Endothelial cell of umbilical vein (primary cell): Measurements from ENCODE around the gene TUBB1. TPM values are rescaled to one million over a fixed set of nuclear protein-coding genes. Genes with fewer than 3 reads are reported as not detected.

Source experiments
- BruUV-seq: library from RNA; stranded (reverse); fragments of 400-500 nt; replicated peaks from 2 replicates; lab custom pipeline; 2021; lab: Mats Ljungman, UMichigan
- CTCF ChIA-PET: fragments of 300-600, 350-600 bp; sonication (Branson Sonifier 250); formaldehyde crosslinking; loops from one replicate; lab custom pipeline; 2021; ENCODE audit warnings: antibody characterized with exemption, inconsistent platforms; lab: Charles Lee
- POLR2A ChIA-PET: fragments of 300-600, 350-600 bp; sonication (Branson Sonifier 250); formaldehyde crosslinking; loops from one replicate; lab custom pipeline; 2021; ENCODE audit warnings: antibody characterized with exemption, inconsistent platforms; lab: Charles Lee
- DNase-seq: peaks from one replicate; pipeline ENCODE4 v3.0.0-alpha.2; 2011; ENCODE audit warnings: low read depth, low spot score
- FAIRE-seq: peaks from 2 replicates; lab custom pipeline; 2011; peaks lifted over from hg19 to GRCh38; lab: Jason Lieb, UNC
- H2AFZ ChIP-seq: 2 replicates; pipeline ENCODE4 v1.6.0; 2012; ENCODE audit warnings: low read depth, low read length, control low read depth, inconsistent platforms
- H3K27ac ChIP-seq: 2 replicates; pipeline ENCODE4 v1.5.1; 2011; ENCODE audit warnings: low read depth, mild to moderate bottlenecking, control low read depth, low read length, moderate library complexity; ENCODE audit not compliant: insufficient read depth
- H3K27me3 ChIP-seq, 2 experiments: 2 replicates each; pipeline versions ENCODE4 v1.6.0 to v1.6.1; 2011; ENCODE audit warnings: low read length in 2 of 2, mixed read lengths in 1 of 2; ENCODE audit not compliant: control insufficient read depth in 2 of 2, insufficient read depth in 2 of 2
- H3K36me3 ChIP-seq, 2 experiments: 2 replicates in 1 of 2; 3 replicates in 1 of 2; pipeline ENCODE4 v1.5.1; 2011; ENCODE audit warnings: low read length in 2 of 2, mild to moderate bottlenecking in 1 of 2, moderate library complexity in 1 of 2; ENCODE audit not compliant: control insufficient read depth in 2 of 2, insufficient read depth in 2 of 2; ENCODE audit errors: extremely low read depth in 1 of 2
- H3K4me1 ChIP-seq: 3 replicates; pipeline ENCODE4 v1.5.1; 2011; ENCODE audit warnings: mild to moderate bottlenecking, low read length; ENCODE audit not compliant: control insufficient read depth, insufficient read depth; ENCODE audit errors: extremely low read depth
- H3K4me2 ChIP-seq: 2 replicates; pipeline ENCODE4 v1.6.1; 2011; ENCODE audit warnings: low read length, control low read depth, mixed read lengths; ENCODE audit not compliant: insufficient read depth
- H3K4me3 ChIP-seq, 3 experiments: fragments of 200-600 bp in 1 of 3; sonication (generic), shearing (Covaris generic) in 1 of 3; replicated peaks in 1 of 3; 2 replicates each; pipeline ENCODE4 v1.5.1; 2011 to 2016; ENCODE audit warnings: control low read depth in 3 of 3, low read length in 3 of 3, mild to moderate bottlenecking in 2 of 3, inconsistent platforms in 1 of 3, low read depth in 1 of 3, moderate library complexity in 1 of 3; ENCODE audit not compliant: insufficient read depth in 1 of 3
- H3K79me2 ChIP-seq: 2 replicates; pipeline ENCODE4 v1.6.0; 2012; ENCODE audit warnings: low read length, inconsistent platforms; ENCODE audit not compliant: control insufficient read depth, insufficient read depth
- H3K9ac ChIP-seq: replicated peaks from 2 replicates; pipeline ENCODE3; 2011; ENCODE audit warnings: low read length, control low read depth; ENCODE audit not compliant: insufficient read depth; ENCODE audit errors: extremely low read depth
- H3K9me1 ChIP-seq: replicated peaks from 3 replicates; pipeline ENCODE4 v1.6.0; 2011; ENCODE audit warnings: mild to moderate bottlenecking, low read length; ENCODE audit not compliant: control insufficient read depth, insufficient read depth; ENCODE audit errors: extremely low read depth
- H3K9me3 ChIP-seq: replicated peaks from 2 replicates; pipeline ENCODE4 v1.5.1; 2012; ENCODE audit warnings: low read length, inconsistent platforms; ENCODE audit not compliant: control insufficient read depth, insufficient read depth
- H4K20me1 ChIP-seq: replicated peaks from 2 replicates; pipeline ENCODE3; 2011; ENCODE audit warnings: mild to moderate bottlenecking, low read length; ENCODE audit not compliant: control insufficient read depth, insufficient read depth; ENCODE audit errors: extremely low read depth
- EZH2 ChIP-seq: IDR thresholded peaks from 2 replicates; pipeline ENCODE4 v1.6.1; 2012; ENCODE audit warnings: borderline replicate concordance, low read depth, mild to moderate bottlenecking, moderate library complexity, low read length, inconsistent platforms; ENCODE audit not compliant: severe bottlenecking
- FOS ChIP-seq: IDR thresholded peaks from 2 replicates; pipeline ENCODE4 v1.6.1; 2011; ENCODE audit warnings: mild to moderate bottlenecking, low read length, moderate library complexity, borderline replicate concordance; ENCODE audit not compliant: insufficient read depth
- GATA2 ChIP-seq: IDR thresholded peaks from 2 replicates; pipeline ENCODE4 v1.7.0; 2011; ENCODE audit warnings: low read depth, mild to moderate bottlenecking, moderate library complexity, mixed read lengths, low read length; ENCODE audit not compliant: insufficient read length, insufficient read depth
- JUN ChIP-seq: IDR thresholded peaks from 2 replicates; pipeline ENCODE4 v1.6.1; 2011; ENCODE audit warnings: borderline replicate concordance, low read depth; ENCODE audit not compliant: insufficient read length, insufficient read depth
- MAX ChIP-seq: IDR thresholded peaks from 2 replicates; pipeline ENCODE4 v1.6.1; 2011; ENCODE audit not compliant: insufficient read depth, insufficient read length
- MYC ChIP-seq: IDR thresholded peaks from one replicate; pipeline ENCODE4 v1.6.1; 2011; ENCODE audit warnings: mild to moderate bottlenecking, low read depth, low read length
- POLR2A ChIP-seq: IDR thresholded peaks from 2 replicates; pipeline ENCODE4 v1.6.1; 2012; ENCODE audit warnings: low read depth, mild to moderate bottlenecking, control low read depth, low read length
- POLR2AphosphoS5 ChIP-seq: IDR thresholded peaks from 2 replicates; pipeline ENCODE4 v1.6.1; 2012; ENCODE audit warnings: low read depth, mild to moderate bottlenecking, control low read depth, low read length, moderate library complexity; ENCODE audit not compliant: insufficient read depth
- dilution Hi-C: fragments of 300-500 bp; cut with MboI; formaldehyde crosslinking; loops from one replicate; pipeline ENCODE4 v1.15.0; 2019; ENCODE audit warnings: low sequenced_read_pairs; ENCODE audit not compliant: extremely low pct_ligation_motif_present
- intact Hi-C: fragments of 100-400 bp; cut with micrococcal nuclease; formaldehyde crosslinking; loops from one replicate; pipeline ENCODE4 v1.10.0; 2022
- polyA plus RNA-seq, 4 experiments: library from polyadenylated mRNA; depleted of rRNA in 3 of 4; stranded (reverse) in 3 of 4; unstranded in 1 of 4; fragments of >200 nt; gene quantifications; 2 replicates each; pipeline versions ENCODE4 v1.2.1 to v1.2.3, GENCODE V29; 2011 to 2012; ENCODE audit warnings: missing spikeins in 1 of 4
- total RNA-seq: library from RNA; stranded (reverse); gene quantifications from 2 replicates; pipeline ENCODE4 v1.2.3, GENCODE V29; 2021
- TF ChIP-seq, protein P1 (sequence below), 2 donors: IDR thresholded peaks; 1 replicate in 1 of 2; 2 replicates in 1 of 2; pipeline ENCODE4 v1.5.1; 2011; ENCODE audit warnings: low read length in 2 of 2, mild to moderate bottlenecking in 2 of 2, moderate library complexity in 2 of 2, control low read depth in 1 of 2, inconsistent platforms in 1 of 2, low read depth in 1 of 2; ENCODE audit not compliant: insufficient read depth in 1 of 2; ENCODE audit errors: extremely low read depth in 1 of 2

The TUBB1 gene
- total and polyA plus RNA-seq, 2 donors (not counting 3 experiments of a cell fraction or from before 2014, with no cell fraction given) = 0.04 TPM; not detected in 1

DNA sequence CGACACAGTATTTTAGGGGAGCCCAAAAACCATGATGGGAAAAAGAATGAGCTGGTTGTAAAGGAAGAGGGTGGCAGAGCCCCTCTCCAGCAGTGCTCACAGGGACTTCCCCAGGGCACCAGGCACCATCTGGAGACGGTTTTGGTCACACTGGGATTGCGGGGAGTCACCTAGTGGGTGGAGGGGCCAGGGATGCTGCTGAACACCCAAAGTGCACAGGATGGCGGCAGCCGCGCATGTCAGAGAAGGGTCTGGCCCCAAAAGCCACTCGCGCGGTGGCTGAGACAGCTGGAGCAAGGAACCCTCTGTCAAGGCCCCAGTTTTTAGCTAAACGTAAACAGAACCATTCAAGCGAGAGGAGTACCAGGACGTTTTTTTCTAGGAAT lies 23.0 kb upstream of the TUBB1 start:
- dilution Hi-C loops (no loop called here), intact Hi-C loops (loop anchor here (5.0 kb wide), 1 partner anchor 36 kb away; the partner anchor contains the start of gene ATP5F1E)
- H3K27ac ChIP-seq = no peak overlapping the region
- H3K4me1 ChIP-seq = no peaks in the 10 kb centered on the region
- no peaks in the 10 kb centered on the region for H3K9me1 ChIP-seq
- CTCF ChIA-PET = interaction anchor here (1.2 kb wide), 1 partner anchor 10 kb away, joined by 3 read pairs; no protein-coding TSS in a partner anchor
- H3K9me3 ChIP-seq = no peaks in the 10 kb centered on the region
- BruUV-seq = no TSS peak
- no peak overlapping the region for H3K4me2 ChIP-seq
- TF ChIP-seq MYC = no peak
- TF ChIP-seq FOS = no peak
- TF ChIP-seq JUN = no peak
- no peak for TF ChIP-seq MAX
- TF ChIP-seq EZH2 = no peak
- TF ChIP-seq GATA2 = no peak
- no peak for TF ChIP-seq POLR2A
- no peak for TF ChIP-seq POLR2AphosphoS5
- TF ChIP-seq, protein P1, sequence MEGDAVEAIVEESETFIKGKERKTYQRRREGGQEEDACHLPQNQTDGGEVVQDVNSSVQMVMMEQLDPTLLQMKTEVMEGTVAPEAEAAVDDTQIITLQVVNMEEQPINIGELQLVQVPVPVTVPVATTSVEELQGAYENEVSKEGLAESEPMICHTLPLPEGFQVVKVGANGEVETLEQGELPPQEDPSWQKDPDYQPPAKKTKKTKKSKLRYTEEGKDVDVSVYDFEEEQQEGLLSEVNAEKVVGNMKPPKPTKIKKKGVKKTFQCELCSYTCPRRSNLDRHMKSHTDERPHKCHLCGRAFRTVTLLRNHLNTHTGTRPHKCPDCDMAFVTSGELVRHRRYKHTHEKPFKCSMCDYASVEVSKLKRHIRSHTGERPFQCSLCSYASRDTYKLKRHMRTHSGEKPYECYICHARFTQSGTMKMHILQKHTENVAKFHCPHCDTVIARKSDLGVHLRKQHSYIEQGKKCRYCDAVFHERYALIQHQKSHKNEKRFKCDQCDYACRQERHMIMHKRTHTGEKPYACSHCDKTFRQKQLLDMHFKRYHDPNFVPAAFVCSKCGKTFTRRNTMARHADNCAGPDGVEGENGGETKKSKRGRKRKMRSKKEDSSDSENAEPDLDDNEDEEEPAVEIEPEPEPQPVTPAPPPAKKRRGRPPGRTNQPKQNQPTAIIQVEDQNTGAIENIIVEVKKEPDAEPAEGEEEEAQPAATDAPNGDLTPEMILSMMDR (IDR thresholded peaks at IDR 0.05; ENCODE audit: extremely low read depth in 1 of 2, insufficient read depth in 1 of 2, low read depth in 1 of 2, low read length in 2 of 2) = no peak
- peaks cover 33 to 50% of the 10 kb centered on the region in 2 experiments for H3K36me3 ChIP-seq
- H3K4me3 ChIP-seq = no peak overlapping the region
- peaks cover 3% of the 10 kb centered on the region for H3K79me2 ChIP-seq
- H3K9ac ChIP-seq = no peak overlapping the region
- POLR2A ChIA-PET = no interaction called here
- DNase-seq (no peak), FAIRE-seq (no peak)
- no peaks in the 10 kb centered on the region for H3K27me3 ChIP-seq
- no peak overlapping the region for H2AFZ ChIP-seq
- H4K20me1 ChIP-seq = no peaks in the 10 kb centered on the region
